Right atrium auricular region (tissue), 2 donors: ENCODE results near the gene VOPP1. TPM values are rescaled to one million over a fixed set of nuclear protein-coding genes. Genes with fewer than 3 reads are reported as not detected.

Experiments
- DNase-seq: peaks from one replicate; pipeline ENCODE4 v3.0.0-alpha.2; 2019; ENCODE audit warnings: low spot score
- H3K27ac ChIP-seq, 2 donors: fragments of 200-600 bp; sonication (generic); 1 replicate in 1 of 2; 2 replicates in 1 of 2; pipeline ENCODE4 v1.5.1; 2016 to 2019
- H3K27me3 ChIP-seq, 2 donors: fragments of 200-600 bp; sonication (generic); one replicate each; pipeline versions ENCODE4 v1.5.1 to v1.6.0; 2017 to 2019
- H3K36me3 ChIP-seq: fragments of 200-600 bp; sonication (generic); one replicate; pipeline ENCODE4 v1.5.1; 2016
- H3K4me1 ChIP-seq, 2 donors: fragments of 200-600 bp; sonication (generic); one replicate each; pipeline versions ENCODE4 v1.5.1 to v1.6.0; 2017 to 2019
- H3K4me3 ChIP-seq, 2 donors: fragments of 200-600 bp; sonication (generic); 1 replicate in 1 of 2; 2 replicates in 1 of 2; pipeline ENCODE4 v1.5.1; 2017 to 2019; ENCODE audit warnings: mild to moderate bottlenecking in 1 of 2, moderate library complexity in 1 of 2
- H3K9me3 ChIP-seq, 2 donors: fragments of 200-600 bp; sonication (generic); one replicate each; pipeline ENCODE4 v1.5.1; 2019
- total RNA-seq, 2 donors: library from RNA; depleted of rRNA; stranded (reverse); fragments of >200 nt; gene quantifications; one replicate each; pipeline ENCODE4 v1.1.0, GENCODE V29; 2016
- TF ChIP-seq, protein P1 (sequence below), 2 donors: fragments of 200-600 bp; sonication (generic); IDR thresholded peaks; one replicate each; pipeline ENCODE4 v1.5.1; 2019; ENCODE audit warnings: antibody characterized with exemption in 2 of 2

The VOPP1 gene
- total RNA-seq, 2 donors from 2014 or later: 21.4 to 24.1 TPM

DNA sequence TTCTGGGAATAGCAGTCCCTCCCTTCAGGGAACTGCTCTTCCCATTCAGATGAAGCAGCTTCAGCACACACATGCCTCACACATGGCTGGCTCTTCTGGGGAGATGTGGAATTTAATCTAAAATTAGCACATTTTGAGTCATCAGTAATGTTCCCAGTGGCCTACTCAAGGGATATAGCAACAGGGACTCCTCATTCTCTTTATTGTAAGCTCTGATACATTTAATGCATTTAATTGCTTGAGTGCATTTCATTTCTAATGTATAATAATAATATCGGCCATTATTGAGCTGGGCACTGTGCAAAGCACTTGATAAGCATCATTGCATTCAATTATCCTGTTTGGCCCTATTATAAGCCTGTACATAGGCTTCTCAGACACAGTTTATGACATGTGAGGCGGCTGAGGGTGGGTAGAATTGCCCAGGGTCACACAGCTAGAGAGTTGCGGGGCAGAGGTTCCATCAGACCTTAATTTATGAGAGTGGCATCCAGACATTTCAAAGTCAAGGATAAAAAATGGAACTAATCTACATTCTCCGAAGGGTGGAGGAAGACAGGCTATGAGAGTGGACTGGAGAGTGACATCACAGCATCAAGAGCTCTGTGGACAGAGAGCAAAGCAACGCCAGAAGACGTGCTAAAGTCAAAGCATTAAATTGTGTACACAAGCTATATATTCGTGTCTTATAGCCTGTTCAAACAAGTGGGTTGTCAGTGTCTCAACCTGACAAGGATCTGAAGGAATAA lies 130.4 kb downstream of the VOPP1 start:
- H3K4me3 ChIP-seq: no peak overlapping the region
- no peaks in the 10 kb centered on the region for H3K9me3 ChIP-seq
- no peak overlapping the region for H3K27ac ChIP-seq
- TF ChIP-seq, protein P1, sequence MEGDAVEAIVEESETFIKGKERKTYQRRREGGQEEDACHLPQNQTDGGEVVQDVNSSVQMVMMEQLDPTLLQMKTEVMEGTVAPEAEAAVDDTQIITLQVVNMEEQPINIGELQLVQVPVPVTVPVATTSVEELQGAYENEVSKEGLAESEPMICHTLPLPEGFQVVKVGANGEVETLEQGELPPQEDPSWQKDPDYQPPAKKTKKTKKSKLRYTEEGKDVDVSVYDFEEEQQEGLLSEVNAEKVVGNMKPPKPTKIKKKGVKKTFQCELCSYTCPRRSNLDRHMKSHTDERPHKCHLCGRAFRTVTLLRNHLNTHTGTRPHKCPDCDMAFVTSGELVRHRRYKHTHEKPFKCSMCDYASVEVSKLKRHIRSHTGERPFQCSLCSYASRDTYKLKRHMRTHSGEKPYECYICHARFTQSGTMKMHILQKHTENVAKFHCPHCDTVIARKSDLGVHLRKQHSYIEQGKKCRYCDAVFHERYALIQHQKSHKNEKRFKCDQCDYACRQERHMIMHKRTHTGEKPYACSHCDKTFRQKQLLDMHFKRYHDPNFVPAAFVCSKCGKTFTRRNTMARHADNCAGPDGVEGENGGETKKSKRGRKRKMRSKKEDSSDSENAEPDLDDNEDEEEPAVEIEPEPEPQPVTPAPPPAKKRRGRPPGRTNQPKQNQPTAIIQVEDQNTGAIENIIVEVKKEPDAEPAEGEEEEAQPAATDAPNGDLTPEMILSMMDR (IDR thresholded peaks at IDR 0.05): no peak
- DNase-seq: no peak
- H3K36me3 ChIP-seq: no peaks in the 10 kb centered on the region
- peaks cover 0 to 29% of the 10 kb centered on the region in 2 donors for H3K4me1 ChIP-seq
- H3K27me3 ChIP-seq: no peaks in the 10 kb centered on the region

DNA sequence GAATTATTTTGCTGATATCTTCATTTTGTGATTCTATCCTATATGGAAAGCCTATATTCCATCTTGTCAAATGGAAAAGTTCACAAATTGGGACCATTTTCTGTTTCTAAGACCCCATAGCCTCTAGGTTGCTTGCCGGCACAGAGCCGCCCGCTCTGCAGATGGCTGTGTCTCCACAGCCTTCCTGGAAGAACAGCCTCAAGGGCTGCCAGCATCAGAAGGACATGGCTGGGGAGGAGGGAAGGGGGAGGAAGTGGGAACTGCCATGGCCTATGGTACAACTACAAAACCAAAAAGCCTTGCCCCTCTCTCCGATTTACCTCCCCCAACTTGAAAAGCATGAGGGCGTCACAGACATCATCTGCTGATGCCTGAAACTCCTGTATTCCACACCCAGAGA lies 131.3 kb downstream of the VOPP1 start:
- no peak overlapping the region for H3K4me3 ChIP-seq
- DNase-seq: no peak
- no peaks in the 10 kb centered on the region for H3K9me3 ChIP-seq
- no peaks in the 10 kb centered on the region for H3K36me3 ChIP-seq
- TF ChIP-seq, protein P1 (IDR thresholded peaks at IDR 0.05): no peak
- H3K27me3 ChIP-seq: no peaks in the 10 kb centered on the region
- peaks cover 0 to 29% of the 10 kb centered on the region in 2 donors for H3K4me1 ChIP-seq
- H3K27ac ChIP-seq: no peak overlapping the region

DNA sequence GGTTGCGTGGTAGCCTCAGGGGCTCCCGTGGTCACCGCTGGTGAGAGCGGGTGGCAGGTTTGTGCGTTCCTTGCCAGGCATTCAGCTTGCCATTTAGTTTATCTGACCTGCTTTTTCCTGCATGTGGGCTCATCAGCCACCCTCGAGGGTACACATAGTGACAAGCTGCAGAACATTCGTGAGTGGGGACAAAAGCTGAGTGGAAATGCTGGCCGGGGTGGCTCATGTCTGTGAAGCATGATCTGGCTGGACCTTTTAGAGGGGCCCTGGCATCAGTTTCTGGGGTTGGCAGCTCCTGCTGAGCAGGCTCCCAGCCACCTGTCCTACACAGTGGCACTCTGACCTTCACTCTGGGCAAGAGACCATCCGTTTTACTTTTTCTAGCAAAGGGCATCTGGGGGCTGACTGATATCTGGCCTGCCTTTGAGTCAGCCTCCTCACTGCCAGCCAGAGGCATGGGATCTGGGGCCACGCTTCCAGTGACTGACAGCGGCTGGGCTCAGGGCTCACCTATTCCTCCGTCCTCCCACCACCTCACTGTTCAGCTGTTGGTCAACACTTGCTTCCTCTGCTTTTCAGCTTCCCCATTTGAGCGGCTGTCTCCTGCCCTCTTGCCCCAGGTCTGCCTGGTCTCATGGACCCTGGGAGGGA lies 132.1 kb downstream of the VOPP1 start:
- H3K4me1 ChIP-seq: peaks cover 0 to 29% of the 10 kb centered on the region in 2 donors
- no peaks in the 10 kb centered on the region for H3K9me3 ChIP-seq
- H3K4me3 ChIP-seq: no peak overlapping the region
- H3K27me3 ChIP-seq: no peaks in the 10 kb centered on the region
- no peaks in the 10 kb centered on the region for H3K36me3 ChIP-seq
- no peak overlapping the region for H3K27ac ChIP-seq
- no peak for DNase-seq
- TF ChIP-seq, protein P1 (IDR thresholded peaks at IDR 0.05): no peak

DNA sequence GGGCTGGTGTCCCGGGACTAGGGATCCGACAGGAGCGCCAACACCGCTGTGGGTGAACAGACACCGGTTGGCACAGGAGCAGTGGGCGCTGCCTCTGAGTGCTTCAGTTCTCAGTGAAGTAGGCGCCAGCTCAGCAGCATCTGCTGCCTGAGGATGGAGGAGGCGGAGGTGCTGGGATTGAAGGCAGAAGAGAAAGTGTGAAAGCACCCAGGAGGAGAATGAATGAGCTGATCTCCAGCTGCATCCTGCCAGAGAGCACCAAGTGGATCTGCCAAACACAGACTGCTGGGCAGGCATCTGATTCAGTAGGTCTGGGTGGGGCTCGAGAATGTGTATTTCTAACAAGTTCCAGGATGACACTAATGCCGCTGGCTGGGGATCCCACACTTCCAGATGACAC lies 132.7 kb downstream of the VOPP1 start:
- peaks cover 0 to 29% of the 10 kb centered on the region in 2 donors for H3K4me1 ChIP-seq
- TF ChIP-seq, protein P1 (IDR thresholded peaks at IDR 0.05): no peak
- H3K27me3 ChIP-seq: no peaks in the 10 kb centered on the region
- H3K4me3 ChIP-seq: no peak overlapping the region
- H3K27ac ChIP-seq: no peak overlapping the region
- H3K36me3 ChIP-seq: no peaks in the 10 kb centered on the region
- H3K9me3 ChIP-seq: no peaks in the 10 kb centered on the region
- no peak for DNase-seq

DNA sequence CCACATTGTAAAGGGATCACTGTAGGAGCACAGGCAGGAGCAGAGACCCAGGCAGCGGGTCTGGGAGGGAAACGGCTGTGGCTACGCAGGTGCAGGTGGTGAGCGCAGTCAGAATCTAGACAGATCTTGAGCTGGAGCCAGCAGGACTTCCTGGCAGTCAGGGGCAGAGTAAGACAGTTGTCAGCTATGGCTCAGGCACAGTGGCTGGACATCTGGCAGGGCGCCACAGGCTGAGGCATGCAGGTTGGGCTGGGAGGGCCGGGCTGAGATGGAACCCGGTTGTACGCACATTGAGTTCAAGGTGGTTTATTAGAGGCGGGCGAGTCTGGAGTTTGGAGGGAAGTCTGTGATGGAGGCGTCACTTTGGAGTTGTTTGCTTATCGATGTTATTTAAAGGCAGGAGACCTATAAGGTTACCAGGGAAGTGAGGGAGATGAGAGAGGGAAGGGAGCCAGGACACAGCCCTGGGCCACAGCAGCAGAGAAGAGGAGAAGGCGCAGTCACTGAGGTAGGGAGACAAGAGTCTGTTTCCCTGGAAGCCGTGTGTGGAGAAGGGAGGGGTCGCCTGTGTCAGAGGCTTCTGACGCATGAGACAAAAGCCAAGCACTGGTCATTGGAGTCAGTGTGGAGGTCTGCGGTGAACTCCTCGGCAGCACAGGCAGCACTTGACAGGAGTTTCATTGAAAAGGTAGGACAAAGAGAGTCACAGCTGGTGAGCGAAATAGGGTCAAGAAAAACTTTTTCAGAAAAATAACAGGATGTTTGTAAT lies 133.4 kb downstream of the VOPP1 start:
- Histone ChIP-seq H3K27me3 (no peaks in the 10 kb centered on the region), H3K4me1 (peaks cover 0 to 29% of the 10 kb centered on the region in 2 donors), H3K27ac (no peak overlapping the region), H3K9me3 (no peaks in the 10 kb centered on the region), H3K4me3 (no peak overlapping the region), H3K36me3 (no peaks in the 10 kb centered on the region)
- DNase-seq: no peak
- TF ChIP-seq, protein P1 (IDR thresholded peaks at IDR 0.05): no peak
